Measurements from ENCODE around the gene SLC6A20.

SLC6A20 gene

GRCh38 chr3:45746777-45747622 lies 49.3 kb downstream of the SLC6A20 start:
- ChIA-PET POLR2A (no interaction called here), CTCF (interaction anchor here (0.6 kb wide), 1 partner anchor 621 kb away, joined by 3 read pairs; no protein-coding TSS in a partner anchor)
- no peak for DNase-seq (ENCODE audit: extremely low spot score)
- no peak for TF ChIP-seq ZNF384 (IDR thresholded peaks at IDR 0.05)
- TF ChIP-seq BHLHE40 (IDR thresholded peaks at IDR 0.05; ENCODE audit: borderline replicate concordance), result no peak

GRCh38 chr3:45746165-45746776 lies 50.1 kb downstream of the SLC6A20 start:
- ChIA-PET CTCF (no interaction called here), POLR2A (no interaction called here)
- TF ChIP-seq ZNF384 (IDR thresholded peaks at IDR 0.05), result no peak
- no peak for TF ChIP-seq NFRKB (IDR thresholded peaks at IDR 0.05)
- no peak for TF ChIP-seq CTBP1 (IDR thresholded peaks at IDR 0.05; ENCODE audit: borderline replicate concordance)
- no peak for TF ChIP-seq ELF4 (IDR thresholded peaks at IDR 0.05)
- TF ChIP-seq L3MBTL2 (conservative IDR thresholded peaks at IDR 0.05), result no peak
- TF ChIP-seq TARDBP (IDR thresholded peaks at IDR 0.05), result no peak
- TF ChIP-seq SUZ12 (IDR thresholded peaks at IDR 0.05), result no peak
- no peak for TF ChIP-seq SP1 (IDR thresholded peaks at IDR 0.05)
- no peak for TF ChIP-seq ARNT (IDR thresholded peaks at IDR 0.05)
- no peak for TF ChIP-seq FOXA1 (IDR thresholded peaks at IDR 0.05)
- TF ChIP-seq BHLHE40 (IDR thresholded peaks at IDR 0.05; ENCODE audit: borderline replicate concordance), result no peak
- no peak for TF ChIP-seq FOXM1 (IDR thresholded peaks at IDR 0.05; ENCODE audit: borderline replicate concordance)
- TF ChIP-seq HDGF (IDR thresholded peaks at IDR 0.05; ENCODE audit: borderline replicate concordance), result no peak
- no peak for DNase-seq (ENCODE audit: extremely low spot score)

- POLR2A ChIA-PET, result no interaction called here
- CTCF ChIA-PET, result no interaction called here
- no peak for DNase-seq (ENCODE audit: extremely low spot score)
- TF ChIP-seq NFRKB (IDR thresholded peaks at IDR 0.05), result no peak
- TF ChIP-seq FOXA1 (IDR thresholded peaks at IDR 0.05), result no peak
- TF ChIP-seq BHLHE40 (IDR thresholded peaks at IDR 0.05; ENCODE audit: borderline replicate concordance), result no peak
- TF ChIP-seq ZNF384 (IDR thresholded peaks at IDR 0.05), result no peak
- TF ChIP-seq HDGF (IDR thresholded peaks at IDR 0.05; ENCODE audit: borderline replicate concordance), result no peak
- no peak for TF ChIP-seq FOXK2 (IDR thresholded peaks at IDR 0.05)
- TF ChIP-seq SUZ12 (IDR thresholded peaks at IDR 0.05), result no peak
- no peak for TF ChIP-seq PKNOX1 (IDR thresholded peaks at IDR 0.05)
- TF ChIP-seq FOXM1 (IDR thresholded peaks at IDR 0.05; ENCODE audit: borderline replicate concordance), result no peak
- no peak for TF ChIP-seq TARDBP (IDR thresholded peaks at IDR 0.05)
- no peak for TF ChIP-seq ELF4 (IDR thresholded peaks at IDR 0.05)
- TF ChIP-seq LEF1 (IDR thresholded peaks at IDR 0.05; ENCODE audit: borderline replicate concordance), result no peak
- TF ChIP-seq L3MBTL2 (conservative IDR thresholded peaks at IDR 0.05), result no peak
- no peak for TF ChIP-seq CTBP1 (IDR thresholded peaks at IDR 0.05; ENCODE audit: borderline replicate concordance)
- TF ChIP-seq SP1 (IDR thresholded peaks at IDR 0.05), result no peak
- TF ChIP-seq ARNT (IDR thresholded peaks at IDR 0.05), result no peak
Observed at GRCh38 chr3:45742461-45743089, 53.8 kb downstream of the SLC6A20 start.

GRCh38 chr3:45741742-45742460 lies 54.4 kb downstream of the SLC6A20 start:
- TF ChIP-seq L3MBTL2 (conservative IDR thresholded peaks at IDR 0.05) (no peak), TARDBP (IDR thresholded peaks at IDR 0.05) (no peak), NFRKB (IDR thresholded peaks at IDR 0.05) (no peak), ARNT (IDR thresholded peaks at IDR 0.05) (no peak), SUZ12 (IDR thresholded peaks at IDR 0.05) (no peak), BHLHE40 (IDR thresholded peaks at IDR 0.05; ENCODE audit: borderline replicate concordance) (no peak), CTBP1 (IDR thresholded peaks at IDR 0.05; ENCODE audit: borderline replicate concordance) (no peak)
- ChIA-PET POLR2A (no interaction called here), CTCF (no interaction called here)
- DNase-seq (ENCODE audit: extremely low spot score), result no peak

- POLR2A ChIA-PET, result no interaction called here
- CTCF ChIA-PET, result no interaction called here
- TF ChIP-seq PKNOX1 (IDR thresholded peaks at IDR 0.05) (no peak), HDGF (IDR thresholded peaks at IDR 0.05; ENCODE audit: borderline replicate concordance) (no peak), ARNT (IDR thresholded peaks at IDR 0.05) (no peak), ELF4 (IDR thresholded peaks at IDR 0.05) (no peak), SUZ12 (IDR thresholded peaks at IDR 0.05) (no peak)
- DNase-seq (ENCODE audit: extremely low spot score), result no peak
Observed at GRCh38 chr3:45741247-45741646, 55.1 kb downstream of the SLC6A20 start.

GRCh38 chr3:45739991-45740390 lies 56.3 kb downstream of the SLC6A20 start:
- TF ChIP-seq SUZ12 (IDR thresholded peaks at IDR 0.05) (no peak), PKNOX1 (IDR thresholded peaks at IDR 0.05) (no peak), SP1 (IDR thresholded peaks at IDR 0.05) (no peak), L3MBTL2 (conservative IDR thresholded peaks at IDR 0.05) (no peak), FOXA1 (IDR thresholded peaks at IDR 0.05) (no peak), TARDBP (IDR thresholded peaks at IDR 0.05) (no peak), HDGF (IDR thresholded peaks at IDR 0.05; ENCODE audit: borderline replicate concordance) (no peak), LEF1 (IDR thresholded peaks at IDR 0.05; ENCODE audit: borderline replicate concordance) (no peak)
- ChIA-PET CTCF (no interaction called here), POLR2A (no interaction called here)
- DNase-seq (ENCODE audit: extremely low spot score), result no peak
